NT2/D1 (cell line): ENCODE results near the gene PPY.

ENCODE experiments used
- SUZ12 ChIP-seq: IDR thresholded peaks from 2 replicates; pipeline ENCODE4 v1.6.1; 2011; ENCODE audit not compliant: insufficient read length, insufficient read depth; ENCODE audit errors: extremely low read depth
- YY1 ChIP-seq: IDR thresholded peaks from 2 replicates; pipeline ENCODE4 v1.6.1; 2011; ENCODE audit not compliant: insufficient read length, insufficient read depth
- ZNF274 ChIP-seq: IDR thresholded peaks from 2 replicates; pipeline ENCODE4 v1.6.1; 2011; ENCODE audit warnings: mild to moderate bottlenecking, low read depth, low read length

- TF ChIP-seq ZNF274 (no peak), SUZ12 (no peak), YY1 (no peak)
These were observed 27.8 kb downstream of the PPY start for GRCh38 chr17:43914451-43914850.
